Pulmonary artery endothelial cell (primary cell): Measurements from ENCODE around the gene STEAP3. TPM values are rescaled to one million over a fixed set of nuclear protein-coding genes. Genes with fewer than 3 reads are reported as not detected.
A peak's percentile ranks its signal among the peaks of the same experiment; 100 is the strongest.

ENCODE experiments used
- DNase-seq: peaks from one replicate; pipeline ENCODE4 v3.0.0-alpha.2; 2011; ENCODE audit warnings: low read depth, low spot score
- total RNA-seq: library from RNA; depleted of rRNA; stranded (reverse); fragments of >200 nt; gene quantifications from 2 replicates; pipeline ENCODE4 v1.2.3, GENCODE V29; 2014

The STEAP3 gene
- total RNA-seq = 12.2 and 23.7 TPM in 2 replicates

- DNase-seq = no peak
These were observed at the start of gene STEAP3 for GRCh38 chr2:119223521-119224390. STEAP3 (plus strand) TSS chr2:119223834; CDS start chr2:119231013, 7,179 bp downstream.

GRCh38 chr2:119174216-119174992 is 49.2 kb upstream of the STEAP3 start:
- no peak for DNase-seq

GRCh38 chr2:119174993-119175347 is 48.7 kb upstream of the STEAP3 start:
- DNase-seq = no peak

- no peak for DNase-seq
These were observed 48.1 kb upstream of the STEAP3 start for GRCh38 chr2:119175517-119175916.

- DNase-seq = no peak
These were observed 46.3 kb upstream of the STEAP3 start for GRCh38 chr2:119177171-119177837.

GRCh38 chr2:119177838-119178190 is 45.8 kb upstream of the STEAP3 start:
- no peak for DNase-seq

- DNase-seq = no peak
These were observed 44.9 kb upstream of the STEAP3 start for GRCh38 chr2:119178776-119179175.

- DNase-seq = no peak
These were observed 44.4 kb upstream of the STEAP3 start for GRCh38 chr2:119179202-119179601.

GRCh38 chr2:119179991-119180390 is 43.6 kb upstream of the STEAP3 start:
- no peak for DNase-seq

GRCh38 chr2:119180892-119181291 is 42.7 kb upstream of the STEAP3 start:
- DNase-seq = no peak

- DNase-seq = no peak
These were observed 42.2 kb upstream of the STEAP3 start for GRCh38 chr2:119181391-119181790.

- DNase-seq = no peak
These were observed 41.7 kb upstream of the STEAP3 start for GRCh38 chr2:119181791-119182445.

GRCh38 chr2:119184512-119184911 is 39.1 kb upstream of the STEAP3 start:
- no peak for DNase-seq

GRCh38 chr2:119190321-119191111 is 33.1 kb upstream of the STEAP3 start:
- no peak for DNase-seq

GRCh38 chr2:119192893-119193292 is 30.7 kb upstream of the STEAP3 start:
- DNase-seq = no peak

- DNase-seq = no peak
These were observed 28.6 kb upstream of the STEAP3 start for GRCh38 chr2:119195001-119195400.

- DNase-seq = no peak
These were observed 27.7 kb upstream of the STEAP3 start for GRCh38 chr2:119195887-119196286.

GRCh38 chr2:119196301-119197125 is 27.1 kb upstream of the STEAP3 start:
- peak; percentile 45 for DNase-seq

GRCh38 chr2:119197126-119197405 is 26.6 kb upstream of the STEAP3 start:
- no peak for DNase-seq
